SK-N-MC (cell line): Measurements from ENCODE around the gene CDC73.
"Not testable (repeated sequence)": the region's sequence is repeated elsewhere in the genome, so short reads cannot be mapped to it uniquely, and the experiment has no call there.

ENCODE experiments used
- EZH2 ChIP-seq: fragments of 200-600 bp; sonication (generic); IDR thresholded peaks from one replicate; pipeline ENCODE4 v1.6.1; 2017; ENCODE audit warnings: antibody characterized with exemption
- POLR2AphosphoS5 ChIP-seq: IDR thresholded peaks from 2 replicates; pipeline ENCODE4 v1.6.1; 2012; ENCODE audit warnings: mild to moderate bottlenecking, low read depth, low read length, borderline replicate concordance

GRCh38 chr1:193288548-193289080, 166.8 kb downstream of the CDC73 start:
- TF ChIP-seq POLR2AphosphoS5, EZH2: not testable (repeated sequence)
